T-helper 17 cell (primary cell): Measurements from ENCODE around the gene DPEP3. TPM values are rescaled to one million over a fixed set of nuclear protein-coding genes. Genes with fewer than 3 reads are reported as not detected.
A peak's percentile ranks its signal among the peaks of the same experiment; 100 is the strongest.
"Not testable (repeated sequence)": the region's sequence is repeated elsewhere in the genome, so short reads cannot be mapped to it uniquely, and the experiment has no call there.

Experiments used
- ATAC-seq: fragments of 150-1000 bp; cut with Tn5 transposase; 2 replicates; pipeline ENCODE4 v1.10.0; 2021; ENCODE audit warnings: mild to moderate bottlenecking, moderate library complexity
- DNase-seq, 3 donors: peaks; one replicate each; pipeline versions ENCODE4 v3.0.0 to v3.0.0-alpha.2; 2020 to 2021
- H3K9me3 ChIP-seq: one replicate; pipeline ENCODE4 v1.7.0; 2013; ENCODE audit warnings: low read length, mild to moderate bottlenecking; ENCODE audit not compliant: control insufficient read depth, poor library complexity, severe bottlenecking
- H3K27ac Mint-ChIP-seq: one replicate; pipeline ENCODE4 v1.8.0; 2022; ENCODE audit warnings: mild to moderate bottlenecking, moderate library complexity, mixed read lengths
- H3K27me3 Mint-ChIP-seq: one replicate; pipeline ENCODE4 v1.8.0; 2022; ENCODE audit warnings: mixed read lengths
- H3K36me3 Mint-ChIP-seq: one replicate; pipeline ENCODE4 v1.8.0; 2022; ENCODE audit warnings: low read depth, mixed read lengths
- H3K4me1 Mint-ChIP-seq: one replicate; pipeline ENCODE4 v1.8.0; 2022; ENCODE audit warnings: mild to moderate bottlenecking, mixed read lengths
- H3K4me3 Mint-ChIP-seq: one replicate; pipeline ENCODE4 v1.8.0; 2022; ENCODE audit warnings: mild to moderate bottlenecking, moderate library complexity, mixed read lengths
- total RNA-seq, 4 donors: library from RNA in 2 of 4; stranded (reverse) in 2 of 4; gene quantifications; one replicate each; pipeline ENCODE4 v1.2.3 and lab custom pipeline; 2022 to 2026

Gene DPEP3
- total RNA-seq, 2 donors from 2014 or later = 0.22 to 0.68 TPM

GRCh38 chr16:67943256-67943618 lies 37.1 kb downstream of the DPEP3 start:
- Mint-ChIP-seq H3K4me1 (peaks cover 16% of the 10 kb centered on the region), H3K27ac (no peak overlapping the region), H3K36me3 (no peaks in the 10 kb centered on the region), H3K4me3 (no peak overlapping the region), H3K27me3 (no peaks in the 10 kb centered on the region)
- ATAC-seq = no peak
- H3K9me3 ChIP-seq = no peaks in the 10 kb centered on the region
- DNase-seq = no peak

GRCh38 chr16:67942510-67943255 lies 37.6 kb downstream of the DPEP3 start:
- H3K27ac Mint-ChIP-seq = peak overlapping the region; percentile 53
- H3K27me3 Mint-ChIP-seq = no peaks in the 10 kb centered on the region
- ATAC-seq = no peak
- H3K4me1 Mint-ChIP-seq = peaks cover 15% of the 10 kb centered on the region
- H3K9me3 ChIP-seq = no peaks in the 10 kb centered on the region
- H3K4me3 Mint-ChIP-seq = no peak overlapping the region
- no peak for DNase-seq
- H3K36me3 Mint-ChIP-seq = no peaks in the 10 kb centered on the region

- H3K36me3 Mint-ChIP-seq = no peaks in the 10 kb centered on the region
- H3K4me1 Mint-ChIP-seq = peaks cover 17% of the 10 kb centered on the region
- H3K27me3 Mint-ChIP-seq = no peaks in the 10 kb centered on the region
- H3K4me3 Mint-ChIP-seq = no peak overlapping the region
- H3K27ac Mint-ChIP-seq = peak overlapping the region; percentile 53
- no peaks in the 10 kb centered on the region for H3K9me3 ChIP-seq
- no peak for DNase-seq
- ATAC-seq = peak; percentile 67
Observed at GRCh38 chr16:67942200-67942509, 38.1 kb downstream of the DPEP3 start.

- H3K36me3 Mint-ChIP-seq = peaks cover 2% of the 10 kb centered on the region
- peaks cover 22% of the 10 kb centered on the region for H3K4me1 Mint-ChIP-seq
- no peaks in the 10 kb centered on the region for H3K27me3 Mint-ChIP-seq
- H3K27ac Mint-ChIP-seq = peak overlapping the region; percentile 53
- no peaks in the 10 kb centered on the region for H3K9me3 ChIP-seq
- H3K4me3 Mint-ChIP-seq = no peak overlapping the region
- DNase-seq (no peak), ATAC-seq (no peak)
Observed at GRCh38 chr16:67941469-67942199, 38.7 kb downstream of the DPEP3 start.

- ATAC-seq = no peak
- no peaks in the 10 kb centered on the region for H3K27me3 Mint-ChIP-seq
- peaks cover 5% of the 10 kb centered on the region for H3K36me3 Mint-ChIP-seq
- H3K27ac Mint-ChIP-seq = no peak overlapping the region
- H3K9me3 ChIP-seq = no peaks in the 10 kb centered on the region
- no peak overlapping the region for H3K4me3 Mint-ChIP-seq
- no peak for DNase-seq
- H3K4me1 Mint-ChIP-seq = peaks cover 25% of the 10 kb centered on the region
Observed at GRCh38 chr16:67940446-67941089, 39.7 kb downstream of the DPEP3 start.

- H3K9me3 ChIP-seq = no peaks in the 10 kb centered on the region
- Mint-ChIP-seq H3K27ac (peak overlapping the region; percentile 78), H3K4me1 (peaks cover 31% of the 10 kb centered on the region), H3K27me3 (no peaks in the 10 kb centered on the region), H3K36me3 (peaks cover 7% of the 10 kb centered on the region), H3K4me3 (peak overlapping the region; percentile 78)
- no peak for DNase-seq
- ATAC-seq = no peak
Observed at GRCh38 chr16:67939507-67940445, 40.5 kb downstream of the DPEP3 start.

- H3K36me3 Mint-ChIP-seq, H3K27me3 Mint-ChIP-seq, H3K9me3 ChIP-seq, H3K4me3 Mint-ChIP-seq, DNase-seq, ATAC-seq: not testable (repeated sequence)
- Mint-ChIP-seq H3K27ac (peak overlapping the region; percentile 96), H3K4me1 (peaks cover 33% of the 10 kb centered on the region)
Observed at GRCh38 chr16:67937713-67938112, 42.6 kb downstream of the DPEP3 start.

GRCh38 chr16:67936880-67937605 lies 43.3 kb downstream of the DPEP3 start:
- DNase-seq = peak in 2 of 3 donors; percentile 55 to 61

GRCh38 chr16:67936124-67936879 lies 44.0 kb downstream of the DPEP3 start, which contains the start of gene PSMB10:
Gene PSMB10, minus strand, starts transcription at chr16:67936850. Its CDS starts 101 bp downstream, at chr16:67936749.
- Mint-ChIP-seq H3K36me3 (peaks cover 7% of the 10 kb centered on the region), H3K27me3 (no peaks in the 10 kb centered on the region), H3K4me3 (peak within 1 kb of the TSS; percentile 100), H3K4me1 (peaks cover 28% of the 10 kb centered on the region), H3K27ac (peak within 1 kb of the TSS; percentile 96)
- no peaks in the 10 kb centered on the region for H3K9me3 ChIP-seq
- DNase-seq = peak in 2 of 3 donors; percentile 19 to 50
- peak; percentile 5 for ATAC-seq

More at GRCh38 chr16:67936880-67937605, 43.3 kb downstream of the DPEP3 start:
- Mint-ChIP-seq H3K4me1 (peaks cover 31% of the 10 kb centered on the region), H3K4me3 (peak overlapping the region; percentile 100), H3K36me3 (peaks cover 7% of the 10 kb centered on the region), H3K27ac (peak overlapping the region; percentile 96), H3K27me3 (no peaks in the 10 kb centered on the region)
- no peaks in the 10 kb centered on the region for H3K9me3 ChIP-seq
- ATAC-seq = peak; percentile 55

- no peaks in the 10 kb centered on the region for H3K9me3 ChIP-seq
- ATAC-seq (peak; percentile 95), DNase-seq (peak; percentile 84 to 93 (median 91))
- Mint-ChIP-seq H3K27me3 (no peaks in the 10 kb centered on the region), H3K36me3 (peaks cover 7% of the 10 kb centered on the region), H3K4me1 (peaks cover 28% of the 10 kb centered on the region), H3K4me3 (peak overlapping the region; percentile 100), H3K27ac (peak overlapping the region; percentile 96)
Observed at GRCh38 chr16:67935402-67936123, 44.7 kb downstream of the DPEP3 start.

GRCh38 chr16:67935101-67935401 lies 45.2 kb downstream of the DPEP3 start:
- peak overlapping the region; percentile 100 for H3K4me3 Mint-ChIP-seq
- DNase-seq = no peak
- H3K9me3 ChIP-seq = no peaks in the 10 kb centered on the region
- no peaks in the 10 kb centered on the region for H3K27me3 Mint-ChIP-seq
- peaks cover 24% of the 10 kb centered on the region for H3K4me1 Mint-ChIP-seq
- no peak for ATAC-seq
- H3K36me3 Mint-ChIP-seq = peaks cover 7% of the 10 kb centered on the region
- peak overlapping the region; percentile 96 for H3K27ac Mint-ChIP-seq
